ENCODE results near the gene LNX1.

DNA sequence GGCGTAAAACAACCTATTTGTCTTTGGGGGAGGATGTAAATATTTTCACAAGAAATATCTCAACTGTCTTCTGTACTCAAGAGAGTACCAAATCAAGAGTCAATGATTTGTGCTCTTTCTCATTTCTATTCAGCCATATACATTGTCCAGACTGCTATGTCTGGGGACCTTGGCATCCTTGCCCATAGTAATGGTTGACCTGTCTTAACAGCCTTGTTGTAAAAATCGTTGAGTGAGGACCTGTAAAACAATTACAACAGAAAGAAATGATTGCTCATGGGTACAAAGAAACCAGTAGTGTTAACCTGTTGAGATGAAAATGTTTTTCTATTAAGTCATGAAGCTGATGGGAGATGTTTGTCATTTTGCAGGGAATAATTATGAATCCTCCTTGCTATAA, 56.6 kb downstream of the LNX1 start:
- TF ChIP-seq EZH2 (IDR thresholded peaks at IDR 0.05; ENCODE audit: low read length), result no peak
- TF ChIP-seq, protein P1, sequence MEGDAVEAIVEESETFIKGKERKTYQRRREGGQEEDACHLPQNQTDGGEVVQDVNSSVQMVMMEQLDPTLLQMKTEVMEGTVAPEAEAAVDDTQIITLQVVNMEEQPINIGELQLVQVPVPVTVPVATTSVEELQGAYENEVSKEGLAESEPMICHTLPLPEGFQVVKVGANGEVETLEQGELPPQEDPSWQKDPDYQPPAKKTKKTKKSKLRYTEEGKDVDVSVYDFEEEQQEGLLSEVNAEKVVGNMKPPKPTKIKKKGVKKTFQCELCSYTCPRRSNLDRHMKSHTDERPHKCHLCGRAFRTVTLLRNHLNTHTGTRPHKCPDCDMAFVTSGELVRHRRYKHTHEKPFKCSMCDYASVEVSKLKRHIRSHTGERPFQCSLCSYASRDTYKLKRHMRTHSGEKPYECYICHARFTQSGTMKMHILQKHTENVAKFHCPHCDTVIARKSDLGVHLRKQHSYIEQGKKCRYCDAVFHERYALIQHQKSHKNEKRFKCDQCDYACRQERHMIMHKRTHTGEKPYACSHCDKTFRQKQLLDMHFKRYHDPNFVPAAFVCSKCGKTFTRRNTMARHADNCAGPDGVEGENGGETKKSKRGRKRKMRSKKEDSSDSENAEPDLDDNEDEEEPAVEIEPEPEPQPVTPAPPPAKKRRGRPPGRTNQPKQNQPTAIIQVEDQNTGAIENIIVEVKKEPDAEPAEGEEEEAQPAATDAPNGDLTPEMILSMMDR (optimal IDR thresholded peaks at IDR 0.05 in 1 of 3, IDR thresholded peaks at IDR 0.05 in 1 of 3, conservative IDR thresholded peaks at IDR 0.05 in 1 of 3; ENCODE audit: extremely low read depth in 1 of 3, insufficient read depth in 2 of 3, low read length in 3 of 3), result no peak
